GM23338 (cell line): ENCODE measurements around the gene SRRM2. TPM values are rescaled to one million over a fixed set of nuclear protein-coding genes. Genes with fewer than 3 reads are reported as not detected.

Experiments
- ATAC-seq: fragments of 200-7000 bp; cut with Tn5 transposase; 3 replicates; pipeline ENCODE4 v1.9.1; 2020
- DNase-seq: peaks from one replicate; pipeline ENCODE4 v3.0.0-alpha.2; 2015; ENCODE audit warnings: low spot score
- H2AFZ ChIP-seq: fragments of 200-600 bp; sonication (generic); 2 replicates; pipeline ENCODE4 v1.8.0; 2016; ENCODE audit warnings: antibody characterized with exemption, mild to moderate bottlenecking, moderate library complexity
- H3F3A ChIP-seq: fragments of 200-600 bp; sonication (generic); replicated peaks from 2 replicates; pipeline ENCODE4 v1.8.0; 2017; ENCODE audit warnings: antibody characterized with exemption, mixed run types, low read depth
- H3K27ac ChIP-seq: fragments of 200-600 bp; sonication (generic); 2 replicates; pipeline ENCODE4 v1.6.1; 2016; ENCODE audit warnings: low read depth
- H3K27me3 ChIP-seq: fragments of 200-600 bp; sonication (generic); 2 replicates; pipeline ENCODE4 v1.8.0; 2016; ENCODE audit warnings: mild to moderate bottlenecking, mixed run types, moderate library complexity; ENCODE audit not compliant: insufficient read depth
- H3K36me3 ChIP-seq: fragments of 200-600 bp; sonication (generic); 2 replicates; pipeline ENCODE4 v1.8.0; 2016; ENCODE audit warnings: mild to moderate bottlenecking; ENCODE audit not compliant: insufficient read depth
- H3K4me1 ChIP-seq: fragments of 200-600 bp; sonication (generic); 2 replicates; pipeline ENCODE4 v1.8.0; 2016; ENCODE audit warnings: mild to moderate bottlenecking, moderate library complexity; ENCODE audit not compliant: insufficient read depth
- H3K4me2 ChIP-seq: fragments of 200-600 bp; sonication (generic); 2 replicates; pipeline ENCODE4 v1.7.1; 2017; ENCODE audit warnings: mixed run types
- H3K4me3 ChIP-seq: fragments of 200-600 bp; sonication (generic); 2 replicates; pipeline ENCODE4 v1.6.1; 2016; ENCODE audit warnings: mixed run types
- H3K79me2 ChIP-seq: fragments of 200-600 bp; sonication (generic); replicated peaks from 2 replicates; pipeline ENCODE4 v1.8.0; 2017; ENCODE audit warnings: mild to moderate bottlenecking; ENCODE audit not compliant: insufficient read depth
- H3K9me2 ChIP-seq: fragments of 200-600 bp; sonication (generic); 2 replicates; pipeline ENCODE4 v1.8.0; 2017; ENCODE audit not compliant: insufficient read depth
- H4K20me1 ChIP-seq: fragments of 200-600 bp; sonication (generic); replicated peaks from 2 replicates; pipeline ENCODE4 v1.8.0; 2017; ENCODE audit warnings: mild to moderate bottlenecking; ENCODE audit not compliant: insufficient read depth
- H3K27ac Mint-ChIP-seq: 2 replicates; pipeline ENCODE4 v1.8.0; 2020; ENCODE audit warnings: inconsistent platforms, mild to moderate bottlenecking, moderate library complexity, mixed read lengths
- H3K27me3 Mint-ChIP-seq: 3 replicates; pipeline ENCODE4 v1.8.0; 2022; ENCODE audit warnings: low read depth, mild to moderate bottlenecking, moderate library complexity, mixed read lengths, inconsistent platforms; ENCODE audit not compliant: insufficient read depth, poor library complexity
- H3K36me3 Mint-ChIP-seq: 3 replicates; pipeline ENCODE4 v1.8.0; 2021; ENCODE audit warnings: low read depth, mild to moderate bottlenecking, inconsistent platforms, moderate library complexity, mixed read lengths
- H3K4me1 Mint-ChIP-seq: 3 replicates; pipeline ENCODE4 v1.8.0; 2020; ENCODE audit warnings: mild to moderate bottlenecking, inconsistent platforms, mixed read lengths
- H3K4me3 Mint-ChIP-seq: 3 replicates; pipeline ENCODE4 v1.8.0; 2021; ENCODE audit warnings: moderate library complexity, mild to moderate bottlenecking, inconsistent platforms, mixed read lengths
- H3K9me3 Mint-ChIP-seq: 3 replicates; pipeline ENCODE4 v1.8.0; 2020; ENCODE audit warnings: moderate library complexity, mild to moderate bottlenecking, inconsistent platforms, mixed read lengths
- CREB1 ChIP-seq: fragments of 250-450 bp; sonication (Bioruptor Pico); IDR thresholded peaks from 2 replicates; pipeline ENCODE4 v1.5.0; 2020; ENCODE audit warnings: low read depth, mild to moderate bottlenecking, moderate library complexity
- CTCF ChIP-seq, 2 experiments: fragments of 200-600 bp in 1 of 2; sonication (generic) in 1 of 2; conservative IDR thresholded peaks; 2 replicates each; pipeline versions ENCODE4 v1.5.1 to v1.6.1; 2016 to 2017; ENCODE audit warnings: antibody characterized with exemption in 2 of 2, low read depth in 2 of 2, mild to moderate bottlenecking in 2 of 2, moderate library complexity in 1 of 2
- EZH2 ChIP-seq: fragments of 200-600 bp; sonication (generic); IDR thresholded peaks from one replicate; pipeline ENCODE4 v1.8.0; 2017; ENCODE audit warnings: antibody characterized with exemption, mild to moderate bottlenecking, low read depth; ENCODE audit not compliant: unreplicated experiment
- EZH2phosphoT487 ChIP-seq: fragments of 200-600 bp; sonication (generic); IDR thresholded peaks from one replicate; pipeline ENCODE4 v1.8.1; 2018; ENCODE audit warnings: antibody characterized with exemption; ENCODE audit not compliant: unreplicated experiment
- JUNB ChIP-seq: IDR thresholded peaks from one replicate; pipeline ENCODE4 v1.6.1; 2016; ENCODE audit warnings: antibody characterized with exemption; ENCODE audit not compliant: unreplicated experiment
- NANOG ChIP-seq: IDR thresholded peaks from 2 replicates; pipeline ENCODE4 v1.6.1; 2016; ENCODE audit warnings: antibody characterized with exemption, borderline replicate concordance
- POLR2AphosphoS5 ChIP-seq: IDR thresholded peaks from 2 replicates; pipeline ENCODE4 v1.6.1; 2016; ENCODE audit warnings: antibody characterized with exemption, low read depth
- REST ChIP-seq: IDR thresholded peaks from one replicate; pipeline ENCODE4 v1.6.1; 2018; ENCODE audit warnings: antibody characterized with exemption; ENCODE audit not compliant: unreplicated experiment
- ZNF114 ChIP-seq: fragments of 250-450 bp; sonication (Bioruptor Pico); IDR thresholded peaks from 2 replicates; pipeline ENCODE4 v1.5.0; 2020; ENCODE audit warnings: mild to moderate bottlenecking, moderate library complexity
- ZNF331 ChIP-seq: fragments of 250-450 bp; sonication (Bioruptor Pico); IDR thresholded peaks from 2 replicates; pipeline ENCODE4 v1.5.0; 2020; ENCODE audit warnings: low read depth, mild to moderate bottlenecking, moderate library complexity
- ZNF462 ChIP-seq: fragments of 250-450 bp; sonication (Bioruptor Pico); IDR thresholded peaks from 2 replicates; pipeline ENCODE4 v1.5.0; 2020; ENCODE audit warnings: mild to moderate bottlenecking, moderate library complexity
- polyA plus RNA-seq: library from polyadenylated mRNA; unstranded; fragments of >200 nt; fragmentation: Nextera tagmentation; extraction: Ambion mirVana; gene quantifications from 2 replicates; pipeline ENCODE4 v1.2.1, GENCODE V29; 2016
- total RNA-seq: library from RNA; depleted of rRNA; stranded (reverse); fragments of >200 nt; shearing (Covaris generic); gene quantifications from 2 replicates; pipeline ENCODE4 v1.2.3, GENCODE V29; 2014
- TF ChIP-seq, protein P1 (sequence below): IDR thresholded peaks from 2 replicates; pipeline ENCODE4 v1.6.1; 2016; ENCODE audit warnings: antibody characterized with exemption

The SRRM2 gene
- total and polyA plus RNA-seq, 2 experiments from 2014 or later: 308 to 893 TPM

- TF ChIP-seq ZNF462 (CRISPR knock-in tag): no peak
Observed at GRCh38 chr16:2724088-2724676, 28.3 kb upstream of the SRRM2 start (continued).

DNA sequence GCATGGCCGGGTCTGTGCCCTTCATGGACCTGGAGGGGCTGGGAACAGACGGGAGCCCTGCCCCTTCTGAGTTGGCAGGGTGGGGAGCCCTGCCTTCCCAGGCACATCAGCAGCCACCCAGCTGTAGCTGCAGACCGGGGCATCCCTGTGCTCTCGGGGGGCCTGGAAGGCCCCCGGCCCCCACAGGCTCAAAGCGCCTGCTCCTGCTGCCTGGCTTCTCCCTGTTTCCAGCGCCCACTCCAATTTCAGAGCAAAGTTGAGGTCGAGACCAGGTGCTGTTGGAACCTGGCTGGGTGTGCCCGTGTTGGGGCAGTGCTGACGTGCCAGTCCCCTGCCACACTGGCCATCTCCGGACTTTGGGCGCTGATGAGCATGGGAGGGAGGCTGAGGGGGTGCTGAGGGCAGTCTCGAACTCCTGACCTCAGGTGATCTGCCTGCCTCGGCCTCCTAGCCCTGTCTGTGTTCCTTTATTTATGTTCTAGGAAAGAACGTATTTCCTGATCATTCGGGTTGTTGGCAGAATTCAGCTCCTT, 27.6 kb upstream of the SRRM2 start:
- Histone ChIP-seq H3K9me2 (no peaks in the 10 kb centered on the region), H3F3A (peaks cover 14% of the 10 kb centered on the region; the same call in 1 of the 2 replicates), H3K4me2 (no peak overlapping the region), H3K79me2 (no peaks in the 10 kb centered on the region), H3K36me3 (no peaks in the 10 kb centered on the region), H3K4me3 (no peak overlapping the region), H2AFZ (no peak overlapping the region), H4K20me1 (no peaks in the 10 kb centered on the region), H3K4me1 (no peaks in the 10 kb centered on the region), H3K27ac (no peak overlapping the region), H3K27me3 (no peaks in the 10 kb centered on the region)
- Mint-ChIP-seq H3K9me3 (no peaks in the 10 kb centered on the region), H3K4me1 (peaks cover 2% of the 10 kb centered on the region; the same call in 1 of the 3 replicates), H3K36me3 (no peaks in the 10 kb centered on the region), H3K27me3 (peaks cover 4% of the 10 kb centered on the region), H3K4me3 (no peak overlapping the region), H3K27ac (no peak overlapping the region)
- ATAC-seq: no peak
- DNase-seq: no peak
- TF ChIP-seq POLR2AphosphoS5: no peak
- TF ChIP-seq EZH2: no peak
- TF ChIP-seq, protein P1, sequence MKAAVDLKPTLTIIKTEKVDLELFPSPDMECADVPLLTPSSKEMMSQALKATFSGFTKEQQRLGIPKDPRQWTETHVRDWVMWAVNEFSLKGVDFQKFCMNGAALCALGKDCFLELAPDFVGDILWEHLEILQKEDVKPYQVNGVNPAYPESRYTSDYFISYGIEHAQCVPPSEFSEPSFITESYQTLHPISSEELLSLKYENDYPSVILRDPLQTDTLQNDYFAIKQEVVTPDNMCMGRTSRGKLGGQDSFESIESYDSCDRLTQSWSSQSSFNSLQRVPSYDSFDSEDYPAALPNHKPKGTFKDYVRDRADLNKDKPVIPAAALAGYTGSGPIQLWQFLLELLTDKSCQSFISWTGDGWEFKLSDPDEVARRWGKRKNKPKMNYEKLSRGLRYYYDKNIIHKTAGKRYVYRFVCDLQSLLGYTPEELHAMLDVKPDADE: no peak
- no peak for TF ChIP-seq NANOG
- no peak for TF ChIP-seq CREB1 (CRISPR knock-in tag)
- no peak for TF ChIP-seq REST
- no peak for TF ChIP-seq EZH2phosphoT487
- TF ChIP-seq CTCF (conservative IDR thresholded peaks at IDR 0.05; ENCODE audit: low read depth in 2 of 2): no peak
- no peak for TF ChIP-seq ZNF114 (CRISPR knock-in tag)
- no peak for TF ChIP-seq JUNB
- TF ChIP-seq ZNF331: no peak
